K562 (cell line): Measurements from ENCODE around the gene IFITM2. TPM values are rescaled to one million over a fixed set of nuclear protein-coding genes. Genes with fewer than 3 reads are reported as not detected.
A peak's percentile ranks its signal among the peaks of the same experiment; 100 is the strongest.

Experiments
- CSDE1 ChIP-seq, 2 experiments: fragments of 450-650 bp; IDR thresholded peaks; 2 replicates each; pipeline ENCODE4 v1.6.1; 2016; ENCODE audit warnings: mild to moderate bottlenecking in 1 of 2
- HMG20A ChIP-seq: fragments of 450-650 bp; formaldehyde crosslinking; conservative IDR thresholded peaks from 2 replicates; pipeline ENCODE4 v1.4.0; 2020; ENCODE audit warnings: mild to moderate bottlenecking, mixed read lengths
- HNRNPK ChIP-seq: fragments of 200-400 bp; formaldehyde crosslinking; IDR thresholded peaks from one replicate; pipeline ENCODE4 v1.6.1; 2018; ENCODE audit warnings: mild to moderate bottlenecking, low read depth, low read length; ENCODE audit not compliant: poor library complexity, severe bottlenecking
- JUND ChIP-seq, 2 experiments: IDR thresholded peaks; 2 replicates in 1 of 2; 3 replicates in 1 of 2; pipeline ENCODE4 v1.6.1; 2011; ENCODE audit warnings: borderline replicate concordance in 2 of 2, low read depth in 2 of 2, low read length in 2 of 2, improper control_type of control experiment in 1 of 2, missing biosample characterization in 1 of 2, missing genetic modification characterization in 1 of 2, missing genetic modification reagents in 1 of 2
- KLF16 ChIP-seq: IDR thresholded peaks from 2 replicates; pipeline ENCODE4 v1.6.1; 2016; ENCODE audit warnings: antibody characterized with exemption
- MYC ChIP-seq, 2 experiments: fragments of 250-450 bp in 1 of 2; sonication (Bioruptor Pico) in 1 of 2; IDR thresholded peaks; 2 replicates each; pipeline versions ENCODE4 v1.5.1 to v1.6.1; 2012 to 2021; ENCODE audit warnings: low read depth in 2 of 2, borderline replicate concordance in 1 of 2, improper control_type of control experiment in 1 of 2, low read length in 1 of 2, mild to moderate bottlenecking in 1 of 2, moderate library complexity in 1 of 2
- PCBP2 ChIP-seq: fragments of 200-400 bp; formaldehyde crosslinking; IDR thresholded peaks from 2 replicates; pipeline ENCODE4 v1.6.1; 2018; ENCODE audit warnings: low read length, low read depth, mild to moderate bottlenecking, moderate library complexity; ENCODE audit not compliant: poor library complexity, severe bottlenecking
- RBM34 ChIP-seq: fragments of 200-400 bp; formaldehyde crosslinking; IDR thresholded peaks from 2 replicates; pipeline ENCODE4 v1.6.1; 2018; ENCODE audit warnings: low read length, borderline replicate concordance; ENCODE audit not compliant: insufficient read depth
- SMARCB1 ChIP-seq: IDR thresholded peaks from 2 replicates; pipeline ENCODE4 v1.6.1; 2011; ENCODE audit warnings: improper control_type of control experiment, low read depth; ENCODE audit not compliant: insufficient read length
- TCF7 ChIP-seq: sonication (generic); IDR thresholded peaks from 2 replicates; pipeline ENCODE4 v1.6.1; 2016; ENCODE audit warnings: antibody characterized with exemption, borderline replicate concordance
- TRIM24 ChIP-seq, 2 experiments: fragments of 450-650 bp; IDR thresholded peaks; 2 replicates each; pipeline ENCODE4 v1.6.1; 2016
- ZBTB8A ChIP-seq: fragments of 450-650 bp; IDR thresholded peaks from 2 replicates; pipeline ENCODE4 v1.6.1; 2018; ENCODE audit warnings: mild to moderate bottlenecking, moderate library complexity; ENCODE audit not compliant: partially characterized antibody
- ZNF143 ChIP-seq: sonication (generic); formaldehyde crosslinking; IDR thresholded peaks from 2 replicates; pipeline ENCODE4 v1.9.0; 2022; ENCODE audit warnings: mild to moderate bottlenecking, missing genetic modification reagents
- polyA plus RNA-seq, 8 experiments: library from polyadenylated mRNA; depleted of rRNA in 4 of 8; stranded (reverse) in 5 of 8; unstranded in 3 of 8; fragments of >200 nt; fragmentation: Nextera tagmentation in 2 of 8; fragmentation: Illumina TruSeq in 1 of 8; extraction: Ambion mirVana in 2 of 8; extraction: Trizol in 1 of 8; gene quantifications; 2 replicates each; pipeline versions ENCODE4 v1.2.1 to v1.2.3, GENCODE V29; 2011 to 2014; ENCODE audit warnings: inconsistent platforms in 1 of 8, missing spikeins in 1 of 8
- total RNA-seq, 7 experiments: library from RNA; depleted of rRNA in 6 of 7; stranded (reverse); fragments of >200 nt in 6 of 7; fragmentation: Illumina TruSeq in 2 of 7; extraction: Trizol in 2 of 7; gene quantifications; 2 replicates each; pipeline versions ENCODE4 v1.2.1 to v1.2.3, GENCODE V29; 2011 to 2021; ENCODE audit warnings: low replicate concordance in 1 of 7
- TF ChIP-seq, protein P1 (sequence below), 2 experiments: IDR thresholded peaks; 2 replicates each; pipeline ENCODE4 v1.6.1; 2011; ENCODE audit warnings: borderline replicate concordance in 1 of 2, control low read depth in 1 of 2, low read depth in 1 of 2, low read length in 1 of 2, mild to moderate bottlenecking in 1 of 2, mixed read lengths in 1 of 2, moderate library complexity in 1 of 2; ENCODE audit not compliant: insufficient read depth in 1 of 2, insufficient read length in 1 of 2, poor library complexity in 1 of 2, severe bottlenecking in 1 of 2; ENCODE audit errors: extremely low read depth in 1 of 2
- TF ChIP-seq, protein P2 (sequence below), 2 experiments: fragments of 450-650 bp; IDR thresholded peaks; 2 replicates each; pipeline ENCODE4 v1.6.1; 2016; ENCODE audit warnings: mild to moderate bottlenecking in 2 of 2, borderline replicate concordance in 1 of 2, low read depth in 1 of 2, moderate library complexity in 1 of 2

Gene IFITM2
- total and polyA plus RNA-seq, 9 of the 15 experiments (the other 6 are each of a cell fraction or from before 2014, with no cell fraction given), result 52.8 to 4,872 (median 356) TPM

DNA sequence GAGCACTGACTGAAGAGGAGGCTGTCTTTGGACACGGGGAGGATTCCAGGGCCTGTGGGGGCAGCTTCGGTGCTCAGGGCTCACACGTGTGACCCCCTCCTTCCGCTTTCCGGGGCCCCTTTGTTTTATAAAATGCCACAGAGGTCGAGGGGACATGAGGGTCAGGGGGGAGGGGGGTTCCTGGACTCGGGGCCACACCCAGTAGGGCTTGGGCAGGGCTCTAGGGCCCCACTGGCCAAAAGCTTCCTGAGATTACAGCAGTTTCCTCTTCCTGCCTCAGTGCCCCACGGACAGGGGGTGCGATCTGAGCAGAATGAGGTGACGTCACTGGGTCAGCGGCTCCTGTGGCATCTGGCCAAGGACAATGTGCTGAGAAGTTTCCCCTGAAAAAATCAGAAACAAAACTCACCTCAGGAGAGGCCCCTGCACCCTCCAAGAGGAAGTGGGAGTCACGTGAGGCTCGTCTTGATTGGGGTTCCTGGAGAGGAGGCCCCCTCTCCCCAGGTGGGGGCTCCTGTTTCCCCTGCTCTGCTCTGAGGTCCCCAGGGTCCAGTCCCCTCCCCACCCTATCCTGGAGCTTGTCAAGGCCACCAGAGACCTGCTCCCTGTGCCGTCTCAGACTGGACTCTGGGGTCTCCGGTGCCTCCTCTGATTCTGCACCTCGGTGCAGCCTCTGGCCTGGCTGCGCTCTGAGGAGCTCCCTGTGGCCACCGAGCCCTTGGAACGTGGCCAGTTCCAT, 19.4 kb downstream of the IFITM2 start (continued):
- TF ChIP-seq HMG20A (CRISPR knock-in tag), result no peak
- TF ChIP-seq TRIM24 (IDR thresholded peaks at IDR 0.05), result no peak
- no peak for TF ChIP-seq ZNF143
- TF ChIP-seq HNRNPK, result no peak
- TF ChIP-seq JUND (IDR thresholded peaks at IDR 0.05; ENCODE audit: borderline replicate concordance, low read depth, low read length), result peak; percentile 91
- peak; percentile 78; the same call in 2 of the 3 replicates for TF ChIP-seq JUND (tag; IDR thresholded peaks at IDR 0.05; ENCODE audit: borderline replicate concordance, low read depth, low read length)
- TF ChIP-seq MYC (IDR thresholded peaks at IDR 0.05; ENCODE audit: low read depth, low read length), result no peak; the same call in 1 of the 2 replicates
- TF ChIP-seq MYC (CRISPR knock-in tag; IDR thresholded peaks at IDR 0.05; ENCODE audit: borderline replicate concordance, low read depth), result peak; percentile 48; the same call in 1 of the 2 replicates
- no peak for TF ChIP-seq KLF16
- TF ChIP-seq PCBP2, result no peak
- TF ChIP-seq TCF7, result no peak
- TF ChIP-seq, protein P1, sequence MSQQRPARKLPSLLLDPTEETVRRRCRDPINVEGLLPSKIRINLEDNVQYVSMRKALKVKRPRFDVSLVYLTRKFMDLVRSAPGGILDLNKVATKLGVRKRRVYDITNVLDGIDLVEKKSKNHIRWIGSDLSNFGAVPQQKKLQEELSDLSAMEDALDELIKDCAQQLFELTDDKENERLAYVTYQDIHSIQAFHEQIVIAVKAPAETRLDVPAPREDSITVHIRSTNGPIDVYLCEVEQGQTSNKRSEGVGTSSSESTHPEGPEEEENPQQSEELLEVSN (IDR thresholded peaks at IDR 0.05; ENCODE audit: borderline replicate concordance in 1 of 2, extremely low read depth in 1 of 2, insufficient read depth in 1 of 2, insufficient read length in 1 of 2, low read depth in 1 of 2, low read length in 1 of 2, poor library complexity in 1 of 2, severe bottlenecking in 1 of 2), result peak; percentile 19 to 53
- no peak for TF ChIP-seq SMARCB1
- no peak for TF ChIP-seq ZBTB8A
- TF ChIP-seq, protein P2, sequence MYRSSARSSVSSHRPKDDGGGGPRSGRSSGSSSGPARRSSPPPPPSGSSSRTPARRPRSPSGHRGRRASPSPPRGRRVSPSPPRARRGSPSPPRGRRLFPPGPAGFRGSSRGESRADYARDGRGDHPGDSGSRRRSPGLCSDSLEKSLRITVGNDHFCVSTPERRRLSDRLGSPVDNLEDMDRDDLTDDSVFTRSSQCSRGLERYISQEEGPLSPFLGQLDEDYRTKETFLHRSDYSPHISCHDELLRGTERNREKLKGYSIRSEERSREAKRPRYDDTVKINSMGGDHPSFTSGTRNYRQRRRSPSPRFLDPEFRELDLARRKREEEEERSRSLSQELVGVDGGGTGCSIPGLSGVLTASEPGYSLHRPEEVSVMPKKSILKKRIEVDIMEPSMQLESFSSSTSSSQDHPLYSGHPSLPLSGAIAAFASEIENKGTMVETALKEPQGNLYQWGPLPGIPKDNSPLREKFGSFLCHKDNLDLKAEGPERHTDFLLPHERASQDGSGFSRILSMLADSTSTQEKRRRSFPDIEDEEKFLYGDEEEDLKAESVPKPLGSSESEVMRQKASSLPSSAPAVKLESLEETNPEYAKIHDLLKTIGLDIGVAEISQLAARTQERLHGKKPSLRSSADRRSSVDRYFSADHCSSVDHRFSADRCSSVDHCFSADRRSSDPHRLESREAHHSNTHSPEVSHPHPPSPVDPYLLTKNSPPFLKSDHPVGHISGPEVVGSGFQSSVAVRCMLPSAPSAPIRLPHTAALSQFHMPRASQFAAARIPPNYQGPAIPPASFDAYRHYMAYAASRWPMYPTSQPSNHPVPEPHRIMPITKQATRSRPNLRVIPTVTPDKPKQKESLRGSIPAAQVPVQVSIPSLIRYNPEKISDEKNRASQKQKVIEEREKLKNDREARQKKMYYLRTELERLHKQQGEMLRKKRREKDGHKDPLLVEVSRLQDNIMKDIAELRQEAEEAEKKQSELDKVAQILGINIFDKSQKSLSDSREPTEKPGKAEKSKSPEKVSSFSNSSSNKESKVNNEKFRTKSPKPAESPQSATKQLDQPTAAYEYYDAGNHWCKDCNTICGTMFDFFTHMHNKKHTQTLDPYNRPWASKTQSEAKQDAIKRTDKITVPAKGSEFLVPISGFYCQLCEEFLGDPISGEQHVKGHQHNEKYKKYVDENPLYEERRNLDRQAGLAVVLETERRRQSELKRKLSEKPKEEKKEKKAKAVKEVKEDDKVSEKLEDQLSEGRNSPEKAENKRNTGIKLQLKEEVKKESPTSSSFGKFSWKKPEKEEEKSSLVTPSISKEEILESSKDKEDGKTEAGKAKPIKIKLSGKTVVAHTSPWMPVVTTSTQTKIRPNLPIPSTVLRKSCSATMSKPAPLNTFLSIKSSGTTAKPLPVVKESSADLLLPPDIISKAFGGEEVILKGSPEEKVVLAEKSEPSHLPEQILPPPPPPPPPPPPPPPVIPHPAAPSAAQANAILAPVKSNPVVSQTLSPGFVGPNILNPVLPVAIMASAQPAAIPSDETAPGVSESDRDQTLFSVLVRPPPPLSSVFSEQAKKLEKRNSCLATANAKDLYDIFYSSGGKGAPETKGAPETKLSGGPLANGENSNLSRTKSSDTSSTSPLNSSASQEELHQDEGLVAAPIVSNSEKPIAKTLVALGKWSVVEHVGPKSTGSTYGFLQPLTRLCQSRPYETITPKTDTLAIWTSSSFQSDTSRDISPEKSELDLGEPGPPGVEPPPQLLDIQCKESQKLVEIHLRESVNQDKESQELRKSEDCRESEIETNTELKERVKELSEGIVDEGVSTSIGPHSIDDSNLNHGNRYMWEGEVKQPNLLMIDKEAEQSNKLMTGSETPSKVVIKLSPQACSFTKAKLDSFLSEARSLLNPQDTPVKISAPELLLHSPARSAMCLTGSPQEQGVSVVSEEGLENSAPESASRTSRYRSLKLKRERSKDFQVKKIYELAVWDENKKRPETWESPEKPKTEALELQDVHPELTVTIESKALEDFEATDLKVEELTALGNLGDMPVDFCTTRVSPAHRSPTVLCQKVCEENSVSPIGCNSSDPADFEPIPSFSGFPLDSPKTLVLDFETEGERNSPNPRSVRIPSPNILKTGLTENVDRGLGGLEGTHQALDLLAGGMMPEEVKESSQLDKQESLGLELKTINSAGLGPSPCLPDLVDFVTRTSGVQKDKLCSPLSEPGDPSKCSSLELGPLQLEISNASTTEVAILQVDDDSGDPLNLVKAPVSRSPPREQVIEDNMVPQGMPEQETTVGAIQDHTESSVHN (IDR thresholded peaks at IDR 0.05; ENCODE audit: borderline replicate concordance in 1 of 2, low read depth in 1 of 2), result 0 out of 4 replicates have a peak, but pooled peaks of 1 of the 2 experiments have one; percentile 17
- TF ChIP-seq RBM34, result no peak
- TF ChIP-seq CSDE1 (IDR thresholded peaks at IDR 0.05), result no peak
